MCF 10A (cell line): ENCODE data around the gene TTLL6. TPM values are rescaled to one million over a fixed set of nuclear protein-coding genes. Genes with fewer than 3 reads are reported as not detected.

Experiments
- BruUV-seq: library from RNA; stranded (reverse); fragments of 400-500 nt; replicated peaks from 2 replicates; lab custom pipeline; 2021; lab: Mats Ljungman, UMichigan
- CTCF ChIA-PET: fragments of 300-600 bp; sonication (Branson Sonifier 250); formaldehyde crosslinking; extraction: SDS; loops from one replicate; lab custom pipeline; 2021; ENCODE audit warnings: antibody characterized with exemption, inconsistent platforms; lab: Yijun Ruan, JAX
- POLR2A ChIA-PET: fragments of 300-600, 350-650 bp; sonication (Branson Sonifier 250); formaldehyde crosslinking; extraction: SDS; loops from one replicate; lab custom pipeline; 2020; ENCODE audit warnings: antibody characterized with exemption, inconsistent platforms; lab: Yijun Ruan, JAX
- DNase-seq: peaks from one replicate; pipeline ENCODE4 v3.0.0-alpha.2; 2018; ENCODE audit not compliant: unreplicated experiment
- H3K27ac Mint-ChIP-seq: one replicate; pipeline ENCODE4 v1.8.0; 2022; ENCODE audit warnings: mild to moderate bottlenecking, low read depth, mixed read lengths; ENCODE audit not compliant: unreplicated experiment
- H3K27me3 Mint-ChIP-seq: one replicate; pipeline ENCODE4 v1.8.0; 2022; ENCODE audit warnings: mixed read lengths; ENCODE audit not compliant: insufficient read depth, unreplicated experiment
- H3K36me3 Mint-ChIP-seq: one replicate; pipeline ENCODE4 v1.8.0; 2022; ENCODE audit warnings: mild to moderate bottlenecking, moderate library complexity, mixed read lengths; ENCODE audit not compliant: insufficient read depth, unreplicated experiment
- H3K4me1 Mint-ChIP-seq: one replicate; pipeline ENCODE4 v1.8.0; 2022; ENCODE audit warnings: mixed read lengths; ENCODE audit not compliant: insufficient read depth, unreplicated experiment
- H3K4me3 Mint-ChIP-seq: one replicate; pipeline ENCODE4 v1.8.0; 2022; ENCODE audit warnings: mild to moderate bottlenecking, moderate library complexity, mixed read lengths; ENCODE audit not compliant: unreplicated experiment
- H3K9me3 Mint-ChIP-seq: one replicate; pipeline ENCODE4 v1.8.0; 2022; ENCODE audit warnings: mixed read lengths; ENCODE audit not compliant: unreplicated experiment
- CTCF ChIP-seq: fragments of 200-600 bp; IDR thresholded peaks from one replicate; pipeline ENCODE4 v1.8.0; 2022; ENCODE audit warnings: antibody characterized with exemption, mild to moderate bottlenecking; ENCODE audit not compliant: unreplicated experiment
- intact Hi-C: fragments of 100-400 bp; cut with micrococcal nuclease; formaldehyde crosslinking; loops from 2 replicates; pipeline ENCODE4 v1.14.1; 2022
- total RNA-seq: library from RNA; stranded (reverse); gene quantifications from 2 replicates; pipeline ENCODE4 v1.2.3, GENCODE V29; 2022

The TTLL6 gene
- total RNA-seq, 1 experiment from 2014 or later = not detected

GRCh38 chr17:48767263-48767774, 49.7 kb downstream of the TTLL6 start:
- intact Hi-C loops = no loop called here
- peaks cover 71% of the 10 kb centered on the region for H3K27me3 Mint-ChIP-seq
- H3K27ac Mint-ChIP-seq = no peak overlapping the region
- H3K4me1 Mint-ChIP-seq = no peaks in the 10 kb centered on the region
- no peak for TF ChIP-seq CTCF
- no peaks in the 10 kb centered on the region for H3K9me3 Mint-ChIP-seq
- ChIA-PET POLR2A (no interaction called here), CTCF (interaction anchor here (0.6 to 2.6 kb wide), 4 partner anchors 14 to 101 kb away, joined by 3 to 11 read pairs (median 6); no protein-coding TSS in a partner anchor)
- no peak overlapping the region for H3K4me3 Mint-ChIP-seq
- BruUV-seq = no TSS peak
- DNase-seq = no peak
- H3K36me3 Mint-ChIP-seq = no peaks in the 10 kb centered on the region

- H3K27ac Mint-ChIP-seq = no peak overlapping the region
- ChIA-PET CTCF (interaction anchor here (0.5 to 1.2 kb wide), 4 partner anchors 118 to 1265 kb away, joined by 3 to 4 read pairs (median 3); no protein-coding TSS in a partner anchor), POLR2A (interaction anchor here (0.6 kb wide), 2 partner anchors 183 to 288 kb away, joined by 3 read pairs; no protein-coding TSS in a partner anchor)
- H3K27me3 Mint-ChIP-seq = peaks cover 87% of the 10 kb centered on the region
- peaks cover 5% of the 10 kb centered on the region for H3K36me3 Mint-ChIP-seq
- no peak for TF ChIP-seq CTCF
- H3K4me3 Mint-ChIP-seq = no peak overlapping the region
- BruUV-seq = no TSS peak
- intact Hi-C loops = no loop called here
- H3K4me1 Mint-ChIP-seq = no peaks in the 10 kb centered on the region
- H3K9me3 Mint-ChIP-seq = no peaks in the 10 kb centered on the region
- DNase-seq = no peak
Measured at GRCh38 chr17:48761114-48761513, 55.9 kb downstream of the TTLL6 start.

- no peak for DNase-seq
- peaks cover 5% of the 10 kb centered on the region for H3K36me3 Mint-ChIP-seq
- POLR2A ChIA-PET = interaction anchor here (0.7 kb wide), 1 partner anchor 12 kb away, joined by 3 read pairs; no protein-coding TSS in a partner anchor
- TF ChIP-seq CTCF = no peak
- no TSS peak for BruUV-seq
- H3K4me3 Mint-ChIP-seq = no peak overlapping the region
- H3K4me1 Mint-ChIP-seq = no peaks in the 10 kb centered on the region
- CTCF ChIA-PET = interaction anchor here (0.6 to 1.2 kb wide), 3 partner anchors 118 to 709 kb away, joined by 3 read pairs; no protein-coding TSS in a partner anchor
- peaks cover 87% of the 10 kb centered on the region for H3K27me3 Mint-ChIP-seq
- intact Hi-C loops = no loop called here
- H3K27ac Mint-ChIP-seq = no peak overlapping the region
- H3K9me3 Mint-ChIP-seq = no peaks in the 10 kb centered on the region
Measured at GRCh38 chr17:48760411-48760810, 56.6 kb downstream of the TTLL6 start.

GRCh38 chr17:48759288-48759687, 57.7 kb downstream of the TTLL6 start:
- no peak for TF ChIP-seq CTCF
- ChIA-PET CTCF (no interaction called here), POLR2A (no interaction called here)
- peaks cover 82% of the 10 kb centered on the region for H3K27me3 Mint-ChIP-seq
- no peak for DNase-seq
- no TSS peak for BruUV-seq
- peaks cover 5% of the 10 kb centered on the region for H3K36me3 Mint-ChIP-seq
- no peak overlapping the region for H3K4me3 Mint-ChIP-seq
- H3K9me3 Mint-ChIP-seq = no peaks in the 10 kb centered on the region
- H3K27ac Mint-ChIP-seq = no peak overlapping the region
- intact Hi-C loops = no loop called here
- H3K4me1 Mint-ChIP-seq = no peaks in the 10 kb centered on the region
